GM10248 (cell line): ENCODE data around the gene RASAL2.
"Not testable (repeated sequence)": the region's sequence is repeated elsewhere in the genome, so short reads cannot be mapped to it uniquely, and the experiment has no call there.

ENCODE experiments used
- CTCF ChIA-PET: fragments of 300-600 bp; sonication (Branson Sonifier 250); formaldehyde crosslinking; extraction: SDS; loops from one replicate; lab custom pipeline; 2021; ENCODE audit warnings: antibody characterized with exemption; lab: Yijun Ruan, JAX
- POLR2A ChIA-PET: fragments of 350-650 bp; sonication (Branson Sonifier 250); formaldehyde crosslinking; extraction: SDS; loops from one replicate; lab custom pipeline; 2020; ENCODE audit warnings: antibody characterized with exemption; lab: Yijun Ruan, JAX
- DNase-seq: peaks from one replicate; pipeline ENCODE4 v3.0.0; 2012; ENCODE audit errors: extremely low spot score
- CTCF ChIP-seq: IDR thresholded peaks from 2 replicates; pipeline ENCODE4 v1.5.1; 2012; ENCODE audit warnings: mild to moderate bottlenecking, low read depth; ENCODE audit errors: extremely low read depth, missing control alignments, control extremely low read depth

RASAL2 gene

DNA sequence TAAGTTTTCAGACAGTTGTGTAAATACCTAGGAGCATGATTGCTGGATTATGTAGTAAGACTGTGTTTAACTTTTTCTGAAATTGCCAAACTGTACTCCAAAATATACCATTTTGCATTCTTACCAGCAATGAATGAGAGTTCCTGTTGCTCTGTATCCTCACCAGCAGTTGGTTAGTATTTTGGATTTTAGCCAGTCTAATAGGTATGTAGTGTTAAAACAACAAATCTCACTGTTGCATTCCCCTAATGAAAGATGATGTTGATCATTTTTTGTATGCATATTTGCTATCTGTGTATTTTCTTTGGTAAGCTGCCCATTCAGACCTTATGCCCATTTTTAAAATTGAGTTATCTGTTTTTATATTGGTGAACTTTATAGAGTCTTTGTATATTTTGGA, 89.9 kb downstream of the RASAL2 start:
- TF ChIP-seq CTCF, result no peak
- no peak for DNase-seq
- ChIA-PET CTCF (no interaction called here), POLR2A (no interaction called here)

DNA sequence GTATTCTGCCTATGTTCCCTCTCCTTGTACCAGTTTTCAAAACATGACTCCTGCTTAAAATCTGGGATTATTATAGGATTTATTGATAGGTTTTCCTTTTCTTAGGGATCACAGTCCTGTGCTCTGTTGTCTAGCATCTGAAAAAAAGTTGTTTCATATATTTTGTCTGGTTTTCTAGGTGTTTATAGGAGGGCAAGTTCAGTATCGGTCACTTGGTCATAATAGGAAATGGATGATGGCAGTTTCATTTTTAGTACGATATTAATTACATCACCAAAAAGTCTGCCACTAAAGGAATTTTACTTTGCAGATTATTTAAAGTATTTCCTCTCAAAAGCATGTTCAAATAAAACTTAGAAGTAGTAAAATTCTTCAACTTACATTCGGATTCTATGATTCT, 94.4 kb downstream of the RASAL2 start:
- DNase-seq, result no peak
- ChIA-PET CTCF (interaction anchor here (0.7 to 4.8 kb wide), 5 partner anchors 14 to 156 kb away, joined by 3 to 85 read pairs (median 3); no protein-coding TSS in a partner anchor), POLR2A (no interaction called here)
- no peak for TF ChIP-seq CTCF

DNA sequence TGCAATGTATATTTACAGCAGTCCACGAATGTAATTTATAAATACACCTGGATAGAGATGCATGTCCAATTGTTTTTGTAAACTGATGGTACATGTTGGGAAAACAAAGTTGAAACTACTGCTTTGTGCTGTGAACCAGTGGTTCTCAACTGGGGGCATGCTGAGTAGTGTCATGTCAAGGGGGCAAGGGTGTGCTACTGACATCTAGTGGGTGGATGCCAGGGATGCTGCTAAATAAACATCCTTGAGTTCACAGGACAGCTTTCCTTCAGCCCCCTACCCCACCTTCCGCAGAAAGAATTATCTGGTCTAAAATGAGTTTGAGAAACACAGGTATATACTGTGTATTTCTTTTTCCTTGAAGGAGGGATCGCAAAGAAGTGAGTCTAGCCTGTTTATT, 95.9 kb downstream of the RASAL2 start:
- ChIA-PET CTCF (interaction anchor here (1.0 to 4.8 kb wide), 4 partner anchors 21 to 158 kb away, joined by 3 to 85 read pairs (median 4); no protein-coding TSS in a partner anchor), POLR2A (no interaction called here)
- peak; percentile 61 for TF ChIP-seq CTCF
- peak; percentile 26 for DNase-seq

- CTCF ChIA-PET, result interaction anchor here (0.9 to 4.8 kb wide), 4 partner anchors 12 to 159 kb away, joined by 3 to 85 read pairs (median 4); no protein-coding TSS in a partner anchor
These were observed 97.0 kb downstream of the RASAL2 start for GRCh38 chr1:178190881-178191280.

GRCh38 chr1:178192686-178193085, 98.8 kb downstream of the RASAL2 start:
- no peak for TF ChIP-seq CTCF
- no peak for DNase-seq
- ChIA-PET POLR2A (no interaction called here), CTCF (interaction anchor here (1.0 kb wide), 1 partner anchor 160 kb away, joined by 6 read pairs; no protein-coding TSS in a partner anchor)

More at GRCh38 chr1:178190881-178191280, 97.0 kb downstream of the RASAL2 start:
- TF ChIP-seq CTCF, result no peak
- no peak for DNase-seq
- POLR2A ChIA-PET, result no interaction called here

DNA sequence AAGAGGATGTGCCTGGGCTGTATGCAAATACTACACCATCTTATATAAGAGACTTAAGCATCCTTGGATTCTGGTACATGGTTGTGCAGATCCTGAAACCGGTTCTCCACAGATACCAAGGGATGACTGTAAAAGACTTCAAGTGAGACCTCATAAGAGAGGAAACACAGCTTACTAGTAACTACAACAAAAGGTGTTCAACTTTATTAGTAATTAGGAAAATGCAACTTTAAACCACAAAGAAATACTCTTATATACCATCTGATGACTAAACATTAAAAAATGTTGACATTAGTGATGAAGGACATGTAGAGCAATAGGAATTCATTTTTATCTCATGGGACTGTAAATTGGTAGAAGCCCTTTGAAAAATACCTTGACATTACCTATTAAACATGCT, 102.7 kb downstream of the RASAL2 start:
- POLR2A ChIA-PET, result no interaction called here
- TF ChIP-seq CTCF, result no peak
- CTCF ChIA-PET, result no interaction called here
- no peak for DNase-seq

- CTCF ChIA-PET, result interaction anchor here (1.2 to 2.0 kb wide), 3 partner anchors 14 to 170 kb away, joined by 3 to 6 read pairs (median 3); no protein-coding TSS in a partner anchor
- POLR2A ChIA-PET, DNase-seq: not testable (repeated sequence)
These were observed 108.2 kb downstream of the RASAL2 start for GRCh38 chr1:178202095-178202494.

DNA sequence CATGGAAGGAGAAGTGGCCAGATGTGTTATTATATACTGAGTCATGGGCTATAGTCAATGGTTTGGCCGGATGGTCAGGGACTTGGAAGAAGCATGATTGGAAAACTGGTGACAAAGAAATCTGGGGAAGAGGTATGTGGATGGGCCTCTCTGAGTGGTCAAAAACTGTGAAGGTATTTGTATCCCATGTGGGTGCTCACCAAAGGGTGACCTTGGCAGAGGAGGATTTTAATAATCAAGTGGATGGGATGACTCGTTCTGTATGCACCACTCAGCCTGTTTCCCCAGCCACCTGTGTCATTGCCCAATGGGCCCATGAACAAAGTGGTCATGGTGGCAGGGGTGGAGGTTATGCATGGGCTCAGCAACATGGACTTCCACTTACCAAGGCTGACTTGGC, 108.6 kb downstream of the RASAL2 start:
- POLR2A ChIA-PET, DNase-seq: not testable (repeated sequence)
- CTCF ChIA-PET, result interaction anchor here (1.3 to 2.0 kb wide), 2 partner anchors 14 to 171 kb away, joined by 3 to 6 read pairs; no protein-coding TSS in a partner anchor

DNA sequence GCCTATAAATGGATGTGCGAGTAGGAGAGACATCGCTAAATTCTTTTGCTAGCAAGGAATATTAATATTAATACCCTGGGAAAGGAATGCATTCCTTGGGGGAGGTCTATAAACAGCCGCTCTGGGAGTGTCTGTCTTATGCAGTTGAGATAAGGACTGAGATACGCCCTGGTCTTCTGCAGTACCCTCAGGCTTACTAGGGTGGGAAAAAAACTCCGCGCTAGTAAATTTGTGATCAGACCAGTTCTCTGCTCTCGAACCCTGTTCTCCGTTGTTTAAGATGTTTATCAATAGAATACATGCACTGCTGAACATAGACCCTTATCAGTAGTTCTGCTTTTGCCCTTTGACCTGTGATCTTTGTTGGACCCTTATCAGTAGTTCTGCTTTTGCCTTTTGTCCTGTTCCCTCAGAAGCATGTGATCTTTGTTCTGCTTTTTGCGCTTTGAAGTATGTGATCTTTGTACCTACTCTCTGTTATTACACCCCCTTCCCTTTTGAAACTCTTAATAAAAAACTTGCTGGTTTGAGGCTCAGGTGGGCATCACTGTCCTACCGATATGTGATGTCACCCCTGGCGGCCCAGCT, 114.5 kb downstream of the RASAL2 start:
- POLR2A ChIA-PET, CTCF ChIA-PET: not testable (repeated sequence)

More for the DNA sequence above, 114.5 kb downstream of the RASAL2 start:
- DNase-seq, result not testable (repeated sequence)
